Ovary (tissue), 9 donors: ENCODE results near the gene TPK1. TPM values are rescaled to one million over a fixed set of nuclear protein-coding genes. Genes with fewer than 3 reads are reported as not detected.

Experiments used
- DNase-seq, 5 donors: peaks; one replicate each; pipeline ENCODE4 v3.0.0-alpha.2; 2019 to 2020
- H3K27ac ChIP-seq, 2 donors: fragments of 200-600 bp; one replicate each; pipeline versions ENCODE4 v1.5.1 to v1.8.0; 2019 to 2022
- H3K27me3 ChIP-seq: fragments of 200-600 bp; one replicate; pipeline ENCODE4 v1.8.0; 2022
- H3K36me3 ChIP-seq: fragments of 200-600 bp; sonication (generic); one replicate; pipeline ENCODE4 v1.5.1; 2019
- H3K4me1 ChIP-seq: one replicate; pipeline ENCODE4 v1.8.1; 2013; ENCODE audit warnings: mild to moderate bottlenecking, moderate library complexity; ENCODE audit not compliant: insufficient read depth
- H3K4me3 ChIP-seq: fragments of 200-600 bp; sonication (generic); one replicate; pipeline ENCODE4 v1.5.1; 2017
- H3K9me3 ChIP-seq, 2 donors: fragments of 200-600 bp in 1 of 2; sonication (generic) in 1 of 2; one replicate each; pipeline versions ENCODE4 v1.5.1 to v1.8.1; 2013 to 2019; ENCODE audit warnings: mild to moderate bottlenecking in 1 of 2, moderate library complexity in 1 of 2
- CTCF ChIP-seq, 3 donors: fragments of 450-650 bp in 2 of 3; fragments of 200-600 bp in 1 of 3; IDR thresholded peaks; one replicate each; pipeline versions ENCODE4 v1.5.1 to v1.8.0; 2016 to 2022; ENCODE audit warnings: antibody characterized with exemption in 3 of 3, mild to moderate bottlenecking in 1 of 3
- EP300 ChIP-seq: sonication (generic); formaldehyde crosslinking; IDR thresholded peaks from one replicate; pipeline ENCODE4 v1.6.1; 2017; ENCODE audit warnings: antibody characterized with exemption
- POLR2A ChIP-seq: fragments of 450-650 bp; IDR thresholded peaks from one replicate; pipeline ENCODE4 v1.6.1; 2017; ENCODE audit warnings: antibody characterized with exemption, mild to moderate bottlenecking, moderate library complexity
- WGBS, 3 donors: extraction: QIAGEN DNeasy Blood & Tissue Kit in 1 of 3; methylation state at CpG; one replicate each; pipeline versions ENCODE4 v1.1.5 to v1.1.7; 2013 to 2017; 5-methylcytosine and 5-hydroxymethylcytosine counted together
- intact Hi-C, 4 donors: fragments of 100-400 bp; cut with DNase I; formaldehyde crosslinking; loops; one replicate each; pipeline versions ENCODE4 v1.11.0 to v1.15.1; 2022 to 2023
- polyA plus RNA-seq, 2 donors: library from polyadenylated mRNA; stranded (reverse); fragments of 200-250 nt in 1 of 2; fragments of 350-450 nt in 1 of 2; fragmentation: Illumina TruSeq in 1 of 2; extraction: RNeasy Lipid Tissue Mini Kit (QIAGEN cat#74804) in 1 of 2; gene quantifications; one replicate each; pipeline ENCODE4 v1.2.3, GENCODE V29; 2013 to 2014
- total RNA-seq, 7 donors: library from RNA; depleted of rRNA in 2 of 7; stranded (reverse); fragments of >200 nt in 2 of 7; fragmentation: NEBNext Ultra II Directional in 3 of 7; extraction: Animal tissue kit (Norgen Biotek cat#: 25700) in 3 of 7; gene quantifications; one replicate each; pipeline versions ENCODE4 v1.1.0 to v1.2.4, GENCODE V29; 2016 to 2023
- donor health status: DM: no; HTN: no; CAD: no; lungs with moderate emphysema.
- donor health status: DM: no; HTN: no; CAD: no.
- donor health status: Bipolar disorder and iron deficiency.
- donor health status: DM: yes; HTN: yes; CAD: no.
- donor health status: DM: no; HTN: no; CAD: no.
- donor health status: DM: yes; HTN: yes; CAD: no.

TPK1 gene
- total and polyA plus RNA-seq, 9 donors: 3.2 to 13.1 (median 4.6) TPM

- H3K36me3 ChIP-seq: no peaks in the 10 kb centered on the region
- H3K9me3 ChIP-seq: no peaks in the 10 kb centered on the region
- peaks cover 1% of the 10 kb centered on the region for H3K4me1 ChIP-seq
- no peak overlapping the region for H3K4me3 ChIP-seq
- TF ChIP-seq POLR2A (no peak), CTCF (IDR thresholded peaks at IDR 0.05) (no peak), EP300 (no peak)
- no peak for DNase-seq
- WGBS, 3 donors: 12 to 47% (median 20%) methylated on average over 4 of the region's 4 CpGs
- intact Hi-C loops: no loop called here
- no peak overlapping the region for H3K27ac ChIP-seq
- H3K27me3 ChIP-seq: no peaks in the 10 kb centered on the region
Measured at GRCh38 chr7:144710791-144711190, 125.1 kb downstream of the TPK1 start.

GRCh38 chr7:144709066-144709465 lies 126.8 kb downstream of the TPK1 start:
- Histone ChIP-seq H3K9me3 (no peaks in the 10 kb centered on the region), H3K27me3 (no peaks in the 10 kb centered on the region), H3K27ac (no peak overlapping the region), H3K4me3 (no peak overlapping the region), H3K36me3 (no peaks in the 10 kb centered on the region), H3K4me1 (peaks cover 1% of the 10 kb centered on the region)
- DNase-seq: no peak
- 83 to 90% (median 85%) methylated on average over 1 of the region's 1 CpG for WGBS, 3 donors
- intact Hi-C loops: no loop called here
- TF ChIP-seq EP300: no peak
- TF ChIP-seq POLR2A: no peak
- no peak for TF ChIP-seq CTCF (IDR thresholded peaks at IDR 0.05)

- Histone ChIP-seq H3K4me1 (no peaks in the 10 kb centered on the region), H3K9me3 (no peaks in the 10 kb centered on the region), H3K27ac (no peak overlapping the region), H3K36me3 (no peaks in the 10 kb centered on the region), H3K27me3 (no peaks in the 10 kb centered on the region), H3K4me3 (no peak overlapping the region)
- no peak for TF ChIP-seq POLR2A
- TF ChIP-seq EP300: no peak
- TF ChIP-seq CTCF (IDR thresholded peaks at IDR 0.05): no peak
- intact Hi-C loops: no loop called here
- DNase-seq: no peak
Measured at GRCh38 chr7:144691240-144691639, 144.6 kb downstream of the TPK1 start.

GRCh38 chr7:144682581-144683280 lies 153.1 kb downstream of the TPK1 start:
- H3K4me3 ChIP-seq: no peak overlapping the region
- H3K27me3 ChIP-seq: no peaks in the 10 kb centered on the region
- no peaks in the 10 kb centered on the region for H3K4me1 ChIP-seq
- no peaks in the 10 kb centered on the region for H3K9me3 ChIP-seq
- 95 to 97% (median 95%) methylated on average over 6 of the region's 6 CpGs for WGBS, 3 donors
- TF ChIP-seq POLR2A (no peak), EP300 (no peak), CTCF (IDR thresholded peaks at IDR 0.05) (no peak)
- no peak overlapping the region for H3K27ac ChIP-seq
- no peak for DNase-seq
- H3K36me3 ChIP-seq: no peaks in the 10 kb centered on the region
- intact Hi-C loops: no loop called here
